Measurements from ENCODE around the gene SYT11.
A peak's percentile ranks its signal among the peaks of the same experiment; 100 is the strongest.
"Not testable (repeated sequence)": the region's sequence is repeated elsewhere in the genome, so short reads cannot be mapped to it uniquely, and the experiment has no call there.

Gene SYT11

DNA sequence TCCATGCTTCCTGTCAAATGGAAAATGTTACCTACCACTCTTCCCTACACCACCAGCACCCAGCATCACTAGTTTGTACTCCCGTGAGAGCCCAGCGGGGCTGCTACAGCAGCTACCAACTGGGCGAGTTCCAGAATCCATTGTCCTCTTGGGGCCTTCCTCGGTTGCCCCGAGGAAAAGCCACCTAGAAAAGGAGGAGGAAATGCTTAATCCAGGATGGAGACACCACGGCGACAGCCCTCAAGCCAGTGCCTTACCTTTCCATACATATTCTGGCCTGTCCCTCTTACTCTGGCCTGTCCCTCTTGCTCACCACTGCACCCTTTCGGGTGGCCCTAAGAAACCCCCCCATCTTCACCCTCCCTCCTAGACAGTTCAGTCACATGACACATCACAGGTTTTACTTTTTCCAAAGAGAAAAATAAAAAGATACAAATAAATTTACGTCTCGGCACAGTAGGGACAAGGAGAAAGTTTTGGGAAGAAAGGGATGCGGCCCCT lies 51.3 kb downstream of the SYT11 start:
- peaks cover 28% of the 10 kb centered on the region for H3K4me1 Mint-ChIP-seq

DNA sequence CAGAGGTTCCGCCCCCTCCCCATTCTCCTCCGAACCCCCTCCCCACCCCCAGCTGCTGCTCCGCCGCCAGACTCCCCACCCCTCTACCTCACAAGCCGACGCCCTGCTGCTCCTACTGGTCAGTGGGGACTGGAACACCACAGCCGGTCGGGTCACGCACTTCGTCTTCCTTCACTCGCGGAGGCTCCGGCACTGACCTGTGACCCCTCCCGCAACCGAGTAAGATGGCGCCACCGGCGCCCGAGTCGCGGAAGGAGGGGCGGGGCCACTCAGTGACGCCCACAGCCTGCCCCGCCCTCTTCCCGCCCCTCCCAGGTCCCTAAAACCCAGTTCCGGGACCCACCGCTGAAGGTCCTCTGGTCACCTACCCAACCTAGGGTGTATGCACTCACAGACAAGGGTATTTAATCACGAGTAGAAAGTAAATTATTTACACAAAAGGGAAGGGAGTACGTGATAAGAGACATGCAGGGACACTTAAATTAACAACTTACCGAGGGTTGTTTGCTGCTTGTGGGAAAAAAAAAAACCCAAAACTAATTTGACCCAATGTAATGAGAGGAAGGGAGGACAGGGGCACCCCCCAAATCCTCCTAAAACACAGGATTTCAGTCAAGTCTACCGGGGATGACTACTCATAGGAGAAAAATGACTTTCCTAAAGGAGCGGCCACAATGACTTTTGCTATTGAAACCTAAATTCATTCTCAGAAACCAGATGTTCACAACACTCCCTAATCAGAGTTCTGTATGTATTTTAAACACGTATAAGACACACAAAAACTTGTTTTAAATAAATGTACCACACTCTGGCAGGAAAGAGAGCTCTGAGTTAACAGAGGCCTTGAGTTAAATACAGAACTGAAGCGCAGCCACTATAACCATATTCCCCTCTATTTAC lies 52.0 kb downstream of the SYT11 start, which contains the start of gene RIT1:
TSS of gene RIT1 (minus strand) at position 194 of the 900 bp plus-strand sequence. CDS start 588 bp downstream, outside the sequence.
- Mint-ChIP-seq H3K27me3 (no peaks in the 10 kb centered on the region), H3K9me3 (no peaks in the 10 kb centered on the region), H3K27ac (peak within 1 kb of the TSS; percentile 93), H3K4me3 (peak within 1 kb of the TSS; percentile 92), H3K4me1 (peaks cover 28% of the 10 kb centered on the region), H3K36me3 (peaks cover 8% of the 10 kb centered on the region)

More for the DNA sequence above, 51.3 kb downstream of the SYT11 start:
- Mint-ChIP-seq H3K4me3 (peak overlapping the region; percentile 92), H3K36me3 (peaks cover 8% of the 10 kb centered on the region), H3K27me3 (no peaks in the 10 kb centered on the region), H3K9me3 (no peaks in the 10 kb centered on the region), H3K27ac (peak overlapping the region; percentile 85)

DNA sequence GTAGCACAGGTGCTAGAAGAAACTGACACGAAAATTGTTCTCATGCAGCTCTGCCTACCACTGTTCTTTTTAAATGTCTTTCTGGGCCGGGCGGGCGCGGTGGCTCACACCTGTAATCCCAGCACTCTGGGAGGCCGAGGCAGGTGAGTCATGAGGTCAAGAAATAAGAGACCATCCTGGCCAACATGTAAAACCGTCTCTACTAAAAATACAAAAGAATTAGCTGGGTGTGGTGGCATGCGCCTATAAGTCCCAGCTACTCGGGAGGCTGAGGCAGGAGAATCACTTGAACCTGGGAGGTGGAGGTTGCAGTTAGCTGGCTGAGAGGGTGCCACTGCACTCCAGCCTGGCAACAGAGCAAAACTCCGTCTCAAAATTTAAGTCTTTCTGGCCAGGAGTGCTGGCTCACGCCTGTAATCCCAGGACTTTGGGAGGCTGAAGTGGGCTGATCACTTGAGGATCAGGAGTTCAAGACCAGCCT lies 52.7 kb downstream of the SYT11 start:
- H3K27me3 Mint-ChIP-seq, result no peaks in the 10 kb centered on the region
- H3K9me3 Mint-ChIP-seq, result no peaks in the 10 kb centered on the region
- peak overlapping the region; percentile 92 for H3K4me3 Mint-ChIP-seq
- H3K27ac Mint-ChIP-seq, result peak overlapping the region; percentile 93
- H3K4me1 Mint-ChIP-seq, result peaks cover 28% of the 10 kb centered on the region
- H3K36me3 Mint-ChIP-seq, result peaks cover 14% of the 10 kb centered on the region

DNA sequence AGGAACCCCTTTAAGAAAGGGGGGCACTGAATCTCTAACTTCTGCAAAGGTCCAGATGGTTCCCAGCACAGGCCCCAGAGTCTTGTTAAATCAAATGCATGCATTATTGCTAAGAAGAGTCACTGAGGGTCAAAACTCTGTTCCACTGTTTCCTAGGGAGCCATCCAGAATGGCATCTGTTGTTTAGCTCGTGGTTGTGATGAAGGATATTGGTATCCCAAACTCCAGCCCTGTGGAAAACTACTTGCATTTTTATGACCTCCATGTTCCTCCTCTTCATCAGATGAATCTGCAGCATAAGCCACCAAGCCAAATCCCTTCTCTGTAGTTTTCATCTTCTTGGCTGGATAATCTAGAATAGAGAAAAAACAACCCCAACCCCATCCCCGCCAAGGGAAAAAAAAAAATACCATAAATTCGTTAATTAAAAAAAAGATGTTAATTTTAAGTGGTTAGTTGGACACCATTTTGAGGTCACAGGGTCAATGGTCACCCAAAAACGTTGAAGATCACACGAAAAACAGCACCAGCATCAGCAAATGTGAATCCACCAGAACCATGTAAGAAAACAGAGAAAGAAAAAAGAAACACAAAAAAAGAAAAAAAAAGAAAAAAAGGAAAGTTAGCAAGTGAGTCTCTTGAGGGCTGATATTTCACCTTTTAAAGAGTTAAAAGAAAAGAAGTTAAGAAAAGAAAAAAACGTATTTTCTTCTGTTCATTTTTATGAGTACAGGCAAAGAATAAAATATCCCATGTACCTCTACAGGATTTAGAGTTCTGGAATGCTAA lies 54.8 kb downstream of the SYT11 start:
- H3K27ac Mint-ChIP-seq, result no peak overlapping the region
- no peaks in the 10 kb centered on the region for H3K9me3 Mint-ChIP-seq
- H3K4me3 Mint-ChIP-seq, result no peak overlapping the region
- peaks cover 24% of the 10 kb centered on the region for H3K4me1 Mint-ChIP-seq
- H3K36me3 Mint-ChIP-seq, result peaks cover 20% of the 10 kb centered on the region
- no peaks in the 10 kb centered on the region for H3K27me3 Mint-ChIP-seq

DNA sequence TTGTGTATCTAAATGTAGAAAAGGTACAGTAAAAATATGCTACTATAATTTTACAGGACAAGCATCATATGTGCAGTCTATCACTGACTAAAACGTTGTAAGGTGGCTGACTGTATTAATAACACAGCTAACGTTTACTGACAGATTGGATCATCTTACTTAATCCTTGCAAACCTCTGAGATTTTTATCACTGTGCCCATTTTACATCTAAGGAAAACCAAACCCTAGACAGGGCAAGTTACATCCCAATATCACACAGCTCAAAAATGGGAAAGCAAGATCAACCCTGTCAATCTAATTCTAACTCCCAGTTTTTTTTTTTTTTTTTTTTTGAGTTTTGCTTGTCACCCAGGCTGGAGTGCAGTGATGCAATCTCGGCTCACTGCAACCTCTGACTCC lies 59.3 kb downstream of the SYT11 start:
- no peak overlapping the region for H3K4me3 Mint-ChIP-seq
- H3K27me3 Mint-ChIP-seq, result no peaks in the 10 kb centered on the region
- peaks cover 6% of the 10 kb centered on the region for H3K4me1 Mint-ChIP-seq
- H3K9me3 Mint-ChIP-seq, result no peaks in the 10 kb centered on the region
- H3K36me3 Mint-ChIP-seq, result peaks cover 23% of the 10 kb centered on the region
- no peak overlapping the region for H3K27ac Mint-ChIP-seq

DNA sequence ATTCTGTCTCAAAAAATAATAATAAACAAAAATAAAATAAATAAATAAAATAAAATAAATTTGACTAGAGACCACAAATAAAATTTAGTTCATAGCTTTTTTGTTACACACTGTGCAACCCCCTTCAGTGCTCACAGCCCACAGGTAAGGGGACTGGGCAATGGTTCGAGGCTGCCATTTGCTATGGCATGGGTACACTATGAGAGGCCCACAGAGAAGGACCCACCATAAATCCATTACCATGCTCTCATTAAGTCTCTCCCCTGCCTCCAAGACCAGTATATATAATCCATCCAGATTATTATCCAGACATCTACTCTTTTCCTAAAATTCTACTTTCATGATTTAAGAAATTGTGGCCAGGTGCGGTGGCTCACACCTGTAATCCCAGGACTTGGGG lies 60.4 kb downstream of the SYT11 start:
- Mint-ChIP-seq H3K4me3 (no peak overlapping the region), H3K4me1 (peaks cover 7% of the 10 kb centered on the region), H3K9me3 (no peaks in the 10 kb centered on the region), H3K36me3 (peaks cover 21% of the 10 kb centered on the region), H3K27ac (no peak overlapping the region), H3K27me3 (no peaks in the 10 kb centered on the region)

DNA sequence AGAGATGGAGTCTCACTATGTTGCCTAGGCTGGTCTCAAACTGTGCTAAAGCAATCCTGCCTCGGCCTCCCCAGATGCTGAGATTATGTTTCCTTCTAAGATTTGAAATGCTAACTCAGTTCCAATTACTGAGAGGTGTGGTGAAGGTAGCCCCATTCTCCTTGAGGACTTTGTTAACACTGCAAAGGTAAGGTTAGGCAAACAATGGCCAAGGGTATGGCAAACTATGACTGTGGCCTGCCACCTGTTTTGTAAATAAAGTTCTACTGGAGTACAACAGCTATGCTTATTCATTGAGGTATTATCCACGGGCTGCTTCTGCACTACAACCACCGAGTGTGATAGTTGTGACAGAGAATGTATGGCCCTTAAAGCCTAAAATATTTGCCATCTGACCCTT lies 61.4 kb downstream of the SYT11 start:
- peaks cover 21% of the 10 kb centered on the region for H3K36me3 Mint-ChIP-seq
- H3K4me3 Mint-ChIP-seq, result no peak overlapping the region
- H3K9me3 Mint-ChIP-seq, result no peaks in the 10 kb centered on the region
- no peak overlapping the region for H3K27ac Mint-ChIP-seq
- H3K4me1 Mint-ChIP-seq, result peaks cover 7% of the 10 kb centered on the region
- no peaks in the 10 kb centered on the region for H3K27me3 Mint-ChIP-seq

DNA sequence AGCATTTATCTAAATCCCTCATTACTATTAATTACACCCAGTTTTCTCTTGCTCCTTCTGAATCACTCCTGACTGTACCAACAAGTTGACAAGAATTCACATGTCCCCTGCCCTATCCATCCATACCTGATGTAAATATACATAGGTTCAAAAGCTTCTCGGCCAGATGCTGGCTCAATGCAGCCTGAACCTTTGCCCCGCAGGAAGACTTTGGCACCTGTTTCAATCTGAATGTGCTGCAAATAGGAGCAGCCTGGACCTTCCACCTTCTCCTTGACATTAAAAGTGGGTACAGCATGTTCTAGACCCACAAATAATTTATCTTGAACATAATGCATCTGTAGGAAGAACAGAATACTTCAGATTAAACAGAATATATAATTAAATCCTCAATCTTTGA lies 66.1 kb downstream of the SYT11 start:
- no peaks in the 10 kb centered on the region for H3K9me3 Mint-ChIP-seq
- H3K27ac Mint-ChIP-seq, result no peak overlapping the region
- peaks cover 20% of the 10 kb centered on the region for H3K36me3 Mint-ChIP-seq
- H3K4me3 Mint-ChIP-seq, result no peak overlapping the region
- H3K4me1 Mint-ChIP-seq, result peaks cover 21% of the 10 kb centered on the region
- no peaks in the 10 kb centered on the region for H3K27me3 Mint-ChIP-seq

DNA sequence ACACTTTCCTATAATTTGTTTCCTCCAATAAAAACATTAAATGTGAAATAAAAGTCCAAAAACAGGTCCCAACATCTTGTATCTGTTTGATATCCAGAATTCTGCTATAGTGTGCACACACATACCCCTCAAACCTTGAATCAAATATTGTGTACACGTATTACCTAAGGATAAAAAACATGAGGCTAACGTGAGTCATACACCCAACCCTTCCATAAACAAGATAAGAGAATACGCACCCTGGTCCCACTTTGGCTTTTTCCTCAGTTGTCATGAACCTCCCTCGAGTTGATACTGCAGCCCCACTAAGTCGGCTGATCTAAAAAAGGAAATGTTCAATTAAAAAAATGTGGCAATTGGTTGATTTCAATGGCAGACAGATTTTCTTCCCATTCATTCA lies 69.7 kb downstream of the SYT11 start:
- Mint-ChIP-seq H3K4me3 (no peak overlapping the region), H3K9me3 (no peaks in the 10 kb centered on the region), H3K27me3 (no peaks in the 10 kb centered on the region), H3K4me1 (peaks cover 38% of the 10 kb centered on the region), H3K36me3 (peaks cover 13% of the 10 kb centered on the region), H3K27ac (peak overlapping the region; percentile 38)

DNA sequence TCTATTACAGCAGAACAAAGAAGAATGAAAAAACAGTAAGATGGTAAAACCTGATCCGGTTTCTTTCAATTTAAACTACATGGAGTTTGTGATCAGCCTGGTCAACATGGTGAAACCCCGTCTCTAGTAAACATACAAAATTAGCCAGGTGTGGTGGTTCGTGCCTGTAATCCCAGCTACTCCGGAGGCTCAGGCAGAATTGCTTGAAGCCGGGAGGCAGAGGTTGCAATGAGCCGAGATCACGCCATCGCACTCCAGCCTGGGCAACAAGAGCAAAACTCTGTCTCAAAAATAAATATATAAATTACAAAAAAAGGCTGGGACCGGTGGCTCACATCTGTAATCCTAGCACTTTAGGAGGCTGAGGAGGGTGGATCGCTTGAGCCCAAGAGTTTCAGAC lies 71.4 kb downstream of the SYT11 start:
- not testable (repeated sequence) for H3K9me3 Mint-ChIP-seq, H3K27ac Mint-ChIP-seq, H3K27me3 Mint-ChIP-seq
- Mint-ChIP-seq H3K4me3 (peak overlapping the region; percentile 73), H3K4me1 (peaks cover 38% of the 10 kb centered on the region), H3K36me3 (peaks cover 13% of the 10 kb centered on the region)

DNA sequence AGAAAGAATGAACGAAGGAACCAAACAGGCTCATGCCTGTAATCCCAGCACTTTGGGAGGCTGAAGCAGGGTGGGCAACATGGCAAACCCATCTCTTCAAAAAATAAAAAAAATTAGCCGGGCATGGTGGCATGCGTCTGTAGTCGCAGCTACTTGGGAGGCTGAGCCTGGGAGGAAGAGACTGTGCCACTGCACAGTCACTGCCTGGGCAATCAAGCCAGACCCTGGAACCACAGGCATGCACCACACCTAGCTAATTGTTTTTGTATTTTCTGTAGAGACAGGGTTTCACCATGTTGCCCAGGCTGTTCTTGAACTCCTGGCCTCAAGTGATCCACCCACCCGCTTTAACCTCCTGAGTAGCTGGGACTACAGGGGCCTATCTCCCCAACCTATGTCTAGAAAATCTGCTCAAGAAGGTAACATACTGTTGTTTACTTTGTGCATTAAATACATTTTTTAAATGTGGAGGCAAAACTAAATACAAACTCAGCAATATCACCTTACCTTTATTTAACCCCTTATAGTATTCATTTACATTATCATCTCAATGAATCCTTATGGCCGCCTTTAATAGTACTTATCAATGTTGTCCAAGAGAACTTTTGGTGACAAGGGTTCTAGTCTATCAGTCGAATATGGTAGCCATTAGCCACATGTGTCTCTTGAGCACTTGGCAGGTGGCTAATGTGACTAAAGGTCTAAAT lies 72.1 kb downstream of the SYT11 start:
- Mint-ChIP-seq H3K27ac (peak overlapping the region; percentile 55), H3K4me1 (peaks cover 38% of the 10 kb centered on the region), H3K4me3 (peak overlapping the region; percentile 79), H3K27me3 (no peaks in the 10 kb centered on the region), H3K9me3 (no peaks in the 10 kb centered on the region), H3K36me3 (peaks cover 11% of the 10 kb centered on the region)

DNA sequence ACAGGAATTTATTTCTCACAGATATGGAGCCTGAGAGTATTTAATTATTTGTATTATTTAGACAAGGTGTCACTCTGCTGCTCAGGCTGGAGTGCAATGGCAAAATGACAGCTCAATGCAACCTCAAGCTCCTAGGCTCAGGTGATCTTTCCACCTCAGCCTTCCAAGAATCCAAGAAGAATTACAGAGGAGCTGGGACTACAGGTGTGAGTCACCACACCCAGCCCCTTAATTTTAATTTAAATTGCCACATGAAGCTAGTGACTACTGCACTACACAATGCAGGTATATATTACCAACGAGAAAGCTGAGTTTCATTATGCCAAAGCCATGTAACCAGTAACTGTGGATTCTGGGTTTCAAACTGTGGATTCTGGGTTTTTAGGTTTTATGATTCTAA lies 72.7 kb downstream of the SYT11 start:
- H3K9me3 Mint-ChIP-seq, result no peaks in the 10 kb centered on the region
- no peaks in the 10 kb centered on the region for H3K27me3 Mint-ChIP-seq
- peaks cover 38% of the 10 kb centered on the region for H3K4me1 Mint-ChIP-seq
- H3K27ac Mint-ChIP-seq, result peak overlapping the region; percentile 41
- H3K36me3 Mint-ChIP-seq, result peaks cover 9% of the 10 kb centered on the region
- peak overlapping the region; percentile 79 for H3K4me3 Mint-ChIP-seq

DNA sequence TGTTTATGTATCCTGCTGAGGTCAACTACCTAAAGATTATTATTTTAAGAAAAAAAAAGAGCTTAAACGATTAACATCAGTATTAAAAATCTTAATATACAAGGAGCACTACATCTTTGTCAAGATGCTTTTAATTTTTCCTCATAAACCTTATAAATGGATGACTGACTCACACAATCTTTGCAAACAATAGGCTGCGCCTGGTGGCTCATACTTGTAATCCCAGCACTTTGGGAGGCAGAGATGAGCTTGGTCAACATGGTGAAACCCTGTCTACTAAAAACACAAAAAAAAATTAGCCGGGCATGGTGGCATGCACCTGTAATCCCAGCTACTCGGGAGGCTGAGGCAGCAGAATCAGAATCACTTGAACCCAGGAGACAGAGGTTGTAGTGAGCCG lies 73.1 kb downstream of the SYT11 start:
- Mint-ChIP-seq H3K36me3 (peaks cover 9% of the 10 kb centered on the region), H3K4me1 (peaks cover 38% of the 10 kb centered on the region), H3K27ac (peak overlapping the region; percentile 41)

DNA sequence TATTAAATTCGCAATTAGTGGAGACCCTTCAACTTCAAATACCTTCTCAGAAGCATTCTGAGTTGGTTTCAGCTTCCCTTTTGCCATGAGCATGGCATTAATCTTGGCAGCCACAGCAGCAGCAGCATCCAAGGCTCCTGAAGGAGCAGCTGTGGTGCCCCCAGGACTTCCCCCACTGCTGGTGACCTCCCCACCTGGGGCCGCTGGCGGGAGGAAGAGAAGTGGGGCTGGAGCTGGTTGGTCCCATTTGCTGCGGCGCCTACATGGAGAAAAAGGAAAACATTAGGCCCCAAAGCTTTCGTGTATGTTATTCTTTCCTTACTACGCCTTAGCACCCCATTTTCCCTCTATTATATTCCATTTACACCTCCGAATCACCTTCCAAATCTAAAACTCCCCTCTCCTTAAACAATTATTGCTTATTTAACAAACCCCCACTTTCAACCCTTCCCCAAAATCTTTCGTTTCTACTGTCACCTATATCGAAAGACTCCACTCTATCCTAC lies 74.3 kb downstream of the SYT11 start:
- H3K36me3 Mint-ChIP-seq, result peaks cover 7% of the 10 kb centered on the region
- H3K9me3 Mint-ChIP-seq, result no peaks in the 10 kb centered on the region
- H3K27ac Mint-ChIP-seq, result no peak overlapping the region
- H3K4me1 Mint-ChIP-seq, result peaks cover 46% of the 10 kb centered on the region
- no peaks in the 10 kb centered on the region for H3K27me3 Mint-ChIP-seq
- H3K4me3 Mint-ChIP-seq, result no peak overlapping the region

More for the DNA sequence above, 73.1 kb downstream of the SYT11 start:
- Mint-ChIP-seq H3K4me3 (peak overlapping the region; percentile 79), H3K9me3 (no peaks in the 10 kb centered on the region), H3K27me3 (no peaks in the 10 kb centered on the region)
